ENCODE results near the gene IFT88. TPM values are rescaled to one million over a fixed set of nuclear protein-coding genes. Genes with fewer than 3 reads are reported as not detected.

IFT88 gene
- total RNA-seq, 1 experiment from 2014 or later, result 19.4 TPM

DNA sequence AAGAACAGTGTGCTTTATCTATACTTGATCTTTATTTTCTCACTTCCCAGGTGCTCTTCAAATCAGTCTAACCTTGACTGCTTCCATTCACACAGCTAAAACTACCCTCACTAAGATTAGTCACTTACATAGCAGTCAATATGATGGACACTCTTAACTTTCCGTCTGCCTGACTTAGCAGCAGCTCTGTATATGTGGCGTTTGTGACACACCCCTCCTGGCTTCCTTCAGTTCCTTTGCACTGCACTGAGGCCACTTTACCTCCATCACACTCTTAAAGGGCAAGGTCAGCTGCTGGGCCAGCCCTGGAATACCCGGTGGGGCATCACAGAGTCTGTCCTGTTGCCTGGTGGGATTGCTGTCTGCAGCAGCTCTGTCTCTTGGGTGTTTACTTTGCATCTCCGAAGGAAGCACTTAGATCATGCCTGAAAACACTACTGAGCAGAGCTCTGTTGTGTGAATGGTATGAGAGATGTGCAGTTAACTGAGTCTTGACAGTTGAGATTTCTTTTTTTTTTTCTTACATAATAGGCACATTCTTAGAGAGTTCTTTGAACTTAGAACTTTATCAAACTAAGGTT is 101.0 kb downstream of the IFT88 start:
- no peak overlapping the region for H3K27ac ChIP-seq (ENCODE audit: low read depth, low read length, poor library complexity, severe bottlenecking)
- DNase-seq (ENCODE audit: low spot score), result no peak

DNA sequence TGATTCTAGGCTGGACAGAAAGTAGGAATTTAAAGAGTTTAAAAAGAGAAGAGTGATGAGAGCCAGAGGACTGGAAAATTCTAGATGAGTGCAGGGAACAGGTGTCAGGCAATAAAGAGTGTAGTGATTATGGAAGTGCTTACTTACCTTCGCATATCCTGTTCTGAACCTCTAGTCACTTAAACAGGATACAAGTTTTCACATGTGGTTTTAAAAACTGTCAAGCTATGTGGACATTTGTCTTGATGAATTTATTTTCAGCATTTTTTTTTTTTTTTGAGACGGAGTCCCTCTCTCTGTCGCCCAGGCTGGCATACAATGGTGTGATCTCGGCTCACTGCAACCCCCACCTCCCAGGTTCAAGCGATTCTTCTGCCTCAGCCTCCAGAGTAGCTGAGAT is 102.2 kb downstream of the IFT88 start:
- CTCF ChIA-PET, result no interaction called here
- no TSS peak for BruUV-seq (replicated peaks)
- TF ChIP-seq, protein P1, sequence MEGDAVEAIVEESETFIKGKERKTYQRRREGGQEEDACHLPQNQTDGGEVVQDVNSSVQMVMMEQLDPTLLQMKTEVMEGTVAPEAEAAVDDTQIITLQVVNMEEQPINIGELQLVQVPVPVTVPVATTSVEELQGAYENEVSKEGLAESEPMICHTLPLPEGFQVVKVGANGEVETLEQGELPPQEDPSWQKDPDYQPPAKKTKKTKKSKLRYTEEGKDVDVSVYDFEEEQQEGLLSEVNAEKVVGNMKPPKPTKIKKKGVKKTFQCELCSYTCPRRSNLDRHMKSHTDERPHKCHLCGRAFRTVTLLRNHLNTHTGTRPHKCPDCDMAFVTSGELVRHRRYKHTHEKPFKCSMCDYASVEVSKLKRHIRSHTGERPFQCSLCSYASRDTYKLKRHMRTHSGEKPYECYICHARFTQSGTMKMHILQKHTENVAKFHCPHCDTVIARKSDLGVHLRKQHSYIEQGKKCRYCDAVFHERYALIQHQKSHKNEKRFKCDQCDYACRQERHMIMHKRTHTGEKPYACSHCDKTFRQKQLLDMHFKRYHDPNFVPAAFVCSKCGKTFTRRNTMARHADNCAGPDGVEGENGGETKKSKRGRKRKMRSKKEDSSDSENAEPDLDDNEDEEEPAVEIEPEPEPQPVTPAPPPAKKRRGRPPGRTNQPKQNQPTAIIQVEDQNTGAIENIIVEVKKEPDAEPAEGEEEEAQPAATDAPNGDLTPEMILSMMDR (conservative IDR thresholded peaks at IDR 0.05; ENCODE audit: low read depth, low read length), result no peak
- TF ChIP-seq EZH2 (IDR thresholded peaks at IDR 0.05; ENCODE audit: borderline replicate concordance, low read depth, low read length, poor library complexity, severe bottlenecking), result no peak

More for the DNA sequence above, 101.0 kb downstream of the IFT88 start:
- Histone ChIP-seq H3K36me3 (ENCODE audit: insufficient read depth, low read length, poor library complexity, severe bottlenecking) (no peaks in the 10 kb centered on the region), H3K27me3 (replicated peaks; ENCODE audit: insufficient read depth, low read depth, low read length, poor library complexity) (no peaks in the 10 kb centered on the region), H3K4me1 (ENCODE audit: insufficient read depth, low read length, poor library complexity, severe bottlenecking) (no peaks in the 10 kb centered on the region), H3K4me3 (ENCODE audit: low read depth, low read length, poor library complexity, severe bottlenecking) (no peak overlapping the region), H3K9me3 (ENCODE audit: low read depth, low read length, poor library complexity, severe bottlenecking) (no peaks in the 10 kb centered on the region)
- POLR2A ChIA-PET (ENCODE audit: low non-redundant PET), result no interaction called here
- CTCF ChIA-PET, result no interaction called here
- TF ChIP-seq, protein P1 (conservative IDR thresholded peaks at IDR 0.05; ENCODE audit: low read depth, low read length), result no peak
- no peak for TF ChIP-seq EZH2 (IDR thresholded peaks at IDR 0.05; ENCODE audit: borderline replicate concordance, low read depth, low read length, poor library complexity, severe bottlenecking)
- intact Hi-C loops (cut with micrococcal nuclease; ENCODE audit: unreplicated experiment), result no loop called here
- BruUV-seq (replicated peaks), result no TSS peak

DNA sequence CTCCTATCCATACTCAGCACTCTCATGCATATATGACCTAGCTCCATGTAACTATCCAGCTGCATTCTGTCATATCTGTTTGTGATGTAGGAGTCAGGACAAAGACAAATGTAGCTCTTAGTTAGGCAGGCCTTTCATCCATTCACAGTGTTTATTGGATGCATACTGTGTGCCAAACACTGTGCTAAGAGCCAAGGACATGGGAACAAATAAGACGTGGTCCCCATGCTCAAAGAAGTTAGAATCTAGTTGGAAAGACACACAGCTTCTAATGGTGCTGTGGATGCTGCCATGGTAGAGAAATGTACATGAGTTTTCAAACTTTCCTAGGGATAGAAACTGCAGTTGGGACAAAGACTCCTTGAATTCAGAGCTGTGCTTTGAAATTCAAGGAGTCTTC is 104.8 kb downstream of the IFT88 start:
- H3K4me3 ChIP-seq (ENCODE audit: low read depth, low read length, poor library complexity, severe bottlenecking), result no peak overlapping the region
- ChIA-PET POLR2A (ENCODE audit: low non-redundant PET) (no interaction called here), CTCF (no interaction called here)
- H3K9me3 ChIP-seq (ENCODE audit: low read depth, low read length, poor library complexity, severe bottlenecking), result no peaks in the 10 kb centered on the region
- H3K36me3 ChIP-seq (ENCODE audit: insufficient read depth, low read length, poor library complexity, severe bottlenecking), result no peaks in the 10 kb centered on the region
- TF ChIP-seq, protein P1 (conservative IDR thresholded peaks at IDR 0.05; ENCODE audit: low read depth, low read length), result no peak
- TF ChIP-seq EZH2 (IDR thresholded peaks at IDR 0.05; ENCODE audit: borderline replicate concordance, low read depth, low read length, poor library complexity, severe bottlenecking), result no peak
- intact Hi-C loops (cut with micrococcal nuclease; ENCODE audit: unreplicated experiment), result no loop called here
- H3K27me3 ChIP-seq (replicated peaks; ENCODE audit: insufficient read depth, low read depth, low read length, poor library complexity), result no peaks in the 10 kb centered on the region
- no peaks in the 10 kb centered on the region for H3K4me1 ChIP-seq (ENCODE audit: insufficient read depth, low read length, poor library complexity, severe bottlenecking)
- H3K27ac ChIP-seq (ENCODE audit: low read depth, low read length, poor library complexity, severe bottlenecking), result no peak overlapping the region
- DNase-seq (ENCODE audit: low spot score), result no peak
- no TSS peak for BruUV-seq (replicated peaks)

More for the DNA sequence above, 102.2 kb downstream of the IFT88 start:
- POLR2A ChIA-PET (ENCODE audit: low non-redundant PET), result no interaction called here
- Histone ChIP-seq H3K27ac (ENCODE audit: low read depth, low read length, poor library complexity, severe bottlenecking) (no peak overlapping the region), H3K4me3 (ENCODE audit: low read depth, low read length, poor library complexity, severe bottlenecking) (no peak overlapping the region), H3K4me1 (ENCODE audit: insufficient read depth, low read length, poor library complexity, severe bottlenecking) (no peaks in the 10 kb centered on the region), H3K9me3 (ENCODE audit: low read depth, low read length, poor library complexity, severe bottlenecking) (no peaks in the 10 kb centered on the region), H3K27me3 (replicated peaks; ENCODE audit: insufficient read depth, low read depth, low read length, poor library complexity) (no peaks in the 10 kb centered on the region), H3K36me3 (ENCODE audit: insufficient read depth, low read length, poor library complexity, severe bottlenecking) (no peaks in the 10 kb centered on the region)
- intact Hi-C loops (cut with micrococcal nuclease; ENCODE audit: unreplicated experiment), result no loop called here
- no peak for DNase-seq (ENCODE audit: low spot score)
